ENCODE data around the gene ARL16. TPM values are rescaled to one million over a fixed set of nuclear protein-coding genes. Genes with fewer than 3 reads are reported as not detected.

The ARL16 gene
- total and polyA plus RNA-seq, 2 of the 4 experiments (the other 2 are of a cell fraction): 51.1 to 77.9 TPM

- TF ChIP-seq BHLHE40 (IDR thresholded peaks at IDR 0.05; ENCODE audit: low read depth, low read length) (no peak), RAD21 (IDR thresholded peaks at IDR 0.05; ENCODE audit: low read length) (0 out of 2 replicates have a peak, but pooled peaks have one; percentile 5), CEBPB (IDR thresholded peaks at IDR 0.05; ENCODE audit: low read depth, low read length) (no peak), MXI1 (IDR thresholded peaks at IDR 0.05; ENCODE audit: borderline replicate concordance, low read depth, low read length) (no peak), POLR2A (IDR thresholded peaks at IDR 0.05; ENCODE audit: low read depth, low read length) (no peak), RFX5 (IDR thresholded peaks at IDR 0.05; ENCODE audit: low read depth, low read length) (no peak), MAFK (IDR thresholded peaks at IDR 0.05; ENCODE audit: low read depth, low read length) (no peak), MAZ (IDR thresholded peaks at IDR 0.05; ENCODE audit: borderline replicate concordance, low read depth, low read length) (no peak), FOS (IDR thresholded peaks at IDR 0.05; ENCODE audit: low read depth, low read length) (no peak), ELK1 (IDR thresholded peaks at IDR 0.05; ENCODE audit: borderline replicate concordance, low read depth, low read length) (no peak), SMC3 (IDR thresholded peaks at IDR 0.05; ENCODE audit: low read depth, low read length) (no peak)
- TF ChIP-seq, protein P1, sequence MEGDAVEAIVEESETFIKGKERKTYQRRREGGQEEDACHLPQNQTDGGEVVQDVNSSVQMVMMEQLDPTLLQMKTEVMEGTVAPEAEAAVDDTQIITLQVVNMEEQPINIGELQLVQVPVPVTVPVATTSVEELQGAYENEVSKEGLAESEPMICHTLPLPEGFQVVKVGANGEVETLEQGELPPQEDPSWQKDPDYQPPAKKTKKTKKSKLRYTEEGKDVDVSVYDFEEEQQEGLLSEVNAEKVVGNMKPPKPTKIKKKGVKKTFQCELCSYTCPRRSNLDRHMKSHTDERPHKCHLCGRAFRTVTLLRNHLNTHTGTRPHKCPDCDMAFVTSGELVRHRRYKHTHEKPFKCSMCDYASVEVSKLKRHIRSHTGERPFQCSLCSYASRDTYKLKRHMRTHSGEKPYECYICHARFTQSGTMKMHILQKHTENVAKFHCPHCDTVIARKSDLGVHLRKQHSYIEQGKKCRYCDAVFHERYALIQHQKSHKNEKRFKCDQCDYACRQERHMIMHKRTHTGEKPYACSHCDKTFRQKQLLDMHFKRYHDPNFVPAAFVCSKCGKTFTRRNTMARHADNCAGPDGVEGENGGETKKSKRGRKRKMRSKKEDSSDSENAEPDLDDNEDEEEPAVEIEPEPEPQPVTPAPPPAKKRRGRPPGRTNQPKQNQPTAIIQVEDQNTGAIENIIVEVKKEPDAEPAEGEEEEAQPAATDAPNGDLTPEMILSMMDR (conservative IDR thresholded peaks at IDR 0.05; ENCODE audit: low read depth, low read length): 0 out of 2 replicates have a peak, but pooled peaks have one; percentile 13
- TF ChIP-seq, protein P2, sequence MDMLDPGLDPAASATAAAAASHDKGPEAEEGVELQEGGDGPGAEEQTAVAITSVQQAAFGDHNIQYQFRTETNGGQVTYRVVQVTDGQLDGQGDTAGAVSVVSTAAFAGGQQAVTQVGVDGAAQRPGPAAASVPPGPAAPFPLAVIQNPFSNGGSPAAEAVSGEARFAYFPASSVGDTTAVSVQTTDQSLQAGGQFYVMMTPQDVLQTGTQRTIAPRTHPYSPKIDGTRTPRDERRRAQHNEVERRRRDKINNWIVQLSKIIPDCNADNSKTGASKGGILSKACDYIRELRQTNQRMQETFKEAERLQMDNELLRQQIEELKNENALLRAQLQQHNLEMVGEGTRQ (IDR thresholded peaks at IDR 0.05; ENCODE audit: low read depth, low read length): no peak
- Histone ChIP-seq H3K36me3 (ENCODE audit: control insufficient read depth, insufficient read depth, low read length) (peaks cover 42% of the 10 kb centered on the region), H2BK15ac (ENCODE audit: low read depth, low read length) (no peak overlapping the region), H3K9me1 (ENCODE audit: insufficient read depth, low read length) (no peaks in the 10 kb centered on the region), H3K14ac (replicated peaks; ENCODE audit: low read depth, low read length) (no peak overlapping the region), H3K27me3 (ENCODE audit: control insufficient read depth, insufficient read depth, low read length) (no peaks in the 10 kb centered on the region), H2BK120ac (ENCODE audit: low read depth, low read length) (no peak overlapping the region), H3K4me2 (ENCODE audit: low read depth, low read length) (no peak overlapping the region; the same call in 1 of the 2 replicates), H3K4me3 (ENCODE audit: insufficient read depth, low read depth, low read length) (no peak overlapping the region), H3K18ac (ENCODE audit: low read depth, low read length) (no peak overlapping the region), H4K20me1 (ENCODE audit: insufficient read depth, low read length) (peaks cover 54% of the 10 kb centered on the region), H3K27ac (ENCODE audit: insufficient read depth, low read length) (no peak overlapping the region), H4K8ac (ENCODE audit: low read depth in 2 of 2, low read length in 2 of 2) (no peak overlapping the region), H2AK5ac (ENCODE audit: low read depth, low read length) (no peak overlapping the region), H3K4me1 (ENCODE audit: control insufficient read depth, insufficient read depth, low read length) (peaks cover 7% of the 10 kb centered on the region), H3K4ac (ENCODE audit: low read depth, low read length) (no peak overlapping the region), H3K9ac (ENCODE audit: low read depth, low read length) (no peak overlapping the region), H2BK20ac (ENCODE audit: low read depth, low read length) (no peak overlapping the region), H3K79me1 (ENCODE audit: low read depth in 1 of 2, low read length in 2 of 2) (peaks cover 15 to 65% of the 10 kb centered on the region in 2 experiments), H3K23ac (ENCODE audit: low read depth, low read length) (no peak overlapping the region), H2AFZ (replicated peaks; ENCODE audit: low read length, poor library complexity) (peak overlapping the region; percentile 21), H2AK9ac (replicated peaks; ENCODE audit: low read depth, low read length, poor library complexity) (peak overlapping the region; percentile 4), H4K5ac (ENCODE audit: low read depth, low read length) (no peak overlapping the region), H2BK5ac (ENCODE audit: low read depth, low read length, poor library complexity, severe bottlenecking) (no peak overlapping the region), H4K91ac (ENCODE audit: insufficient read depth, low read depth, low read length) (no peak overlapping the region), H3K56ac (ENCODE audit: extremely low read depth, insufficient read depth, low read length) (no peak overlapping the region), H3K9me3 (ENCODE audit: control insufficient read depth, insufficient read depth, low read length) (no peaks in the 10 kb centered on the region)
- intact Hi-C loops (cut with micrococcal nuclease) (no loop called here), dilution Hi-C loops (cut with HindIII; ENCODE audit: low sequenced_read_pairs, unreplicated experiment) (no loop called here), in situ Hi-C loops (cut with MboI; ENCODE audit: low sequenced_read_pairs) (no loop called here)
- DNase-seq: no peak
- ATAC-seq (ENCODE audit: low read depth): no peak
- ChIA-PET POLR2A (ENCODE audit: unreplicated experiment) (no interaction called here), CTCF (no interaction called here)
- 89% methylated on average over 13 of the region's 23 CpGs; no CpG with 5 or more reads in 1 of the 2 experiments for WGBS, 2 experiments (ENCODE audit: extremely low coverage in 2 of 2, insufficient read length in 1 of 2)
- TSS peak; percentile 37 for BruUV-seq (replicated peaks)
Measured at GRCh38 chr17:81701288-81702071, 17.9 kb upstream of the ARL16 start.

Data from IMR-90 (cell line).